Stimulated activated CD4-positive, alpha-beta T cell treated with anti-CD3 and anti-CD28 coated beads, Interleukin-15, amount 100 ng/mL, for 24 hours (primary cell): Measurements from ENCODE around the gene ZCCHC14.
"Not testable (repeated sequence)": the region's sequence is repeated elsewhere in the genome, so short reads cannot be mapped to it uniquely, and the experiment has no call there.

Experiments
- DNase-seq: peaks from one replicate; pipeline ENCODE4 v3.0.0-alpha.2; 2020

Gene ZCCHC14

DNA sequence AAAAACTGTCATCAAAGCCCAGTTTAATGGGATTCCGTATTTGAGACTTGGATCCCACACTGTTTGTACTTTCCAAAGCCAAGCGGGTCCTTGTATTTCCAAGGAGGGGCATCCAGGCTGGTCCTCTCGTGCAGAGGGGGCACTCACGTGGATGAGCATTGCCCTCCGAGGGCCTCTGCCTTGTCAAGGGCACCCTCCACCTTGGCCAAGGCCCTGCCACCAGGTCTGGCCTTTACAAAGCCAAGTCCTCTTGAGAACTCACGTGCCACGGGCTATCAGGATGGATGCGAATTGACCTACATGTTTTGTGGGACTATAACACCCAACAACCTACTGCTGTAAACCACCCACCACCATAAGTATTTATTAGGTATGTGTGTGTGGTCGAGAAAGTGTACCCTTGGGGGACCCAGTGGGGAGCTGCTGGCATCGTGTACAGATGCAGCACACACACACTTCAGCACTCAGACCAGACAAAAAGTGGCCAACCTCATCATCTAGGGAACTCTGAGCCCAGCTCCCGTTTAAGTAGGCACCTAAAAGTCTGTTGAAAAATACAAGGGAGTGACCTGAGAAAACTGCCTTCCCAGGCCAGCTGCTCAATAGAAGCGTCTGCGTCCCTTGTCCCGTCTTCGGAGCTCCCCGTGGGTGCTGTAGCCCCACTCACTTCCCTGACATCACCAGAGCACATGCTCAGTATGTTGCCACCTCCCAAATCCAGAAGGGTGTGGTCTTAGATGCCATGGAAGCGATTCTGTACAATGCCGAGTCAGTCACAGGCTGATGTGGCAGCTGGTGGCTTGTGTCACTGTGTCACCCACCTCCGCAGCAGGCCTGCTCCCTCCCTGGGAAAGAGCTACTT is 87.8 kb downstream of the ZCCHC14 start:
- DNase-seq, result no peak

DNA sequence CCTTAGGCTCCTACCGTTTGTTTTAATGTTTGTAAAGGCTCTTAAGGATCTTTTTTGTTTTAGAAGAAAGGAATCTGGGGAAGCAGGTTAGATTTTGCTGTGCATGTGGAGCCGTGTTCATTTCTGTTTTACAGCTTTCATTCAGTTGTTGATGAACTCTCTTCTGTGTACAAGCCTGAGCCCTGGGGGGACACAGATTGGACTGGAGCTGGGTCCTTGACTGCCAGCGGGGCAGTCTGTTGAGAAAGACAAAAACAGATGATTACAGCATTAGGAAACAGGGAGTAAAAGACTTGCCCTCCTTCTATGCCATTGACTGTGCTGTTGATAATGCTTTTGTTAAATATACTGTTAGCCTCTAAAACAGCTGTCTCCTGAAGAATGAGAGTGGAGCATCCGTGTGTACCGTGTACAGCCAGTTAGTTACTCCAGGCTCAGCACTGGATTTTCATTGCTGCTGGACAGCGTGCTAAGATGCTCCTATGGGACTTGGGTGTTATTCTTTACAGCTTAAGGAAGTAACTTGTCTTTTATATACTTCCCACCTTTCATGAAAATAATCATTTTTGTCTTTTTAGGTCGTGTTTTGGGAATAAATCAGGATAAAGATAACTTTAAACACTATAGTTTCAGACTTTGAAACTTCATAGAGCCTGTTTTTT is 97.5 kb downstream of the ZCCHC14 start:
- no peak for DNase-seq

DNA sequence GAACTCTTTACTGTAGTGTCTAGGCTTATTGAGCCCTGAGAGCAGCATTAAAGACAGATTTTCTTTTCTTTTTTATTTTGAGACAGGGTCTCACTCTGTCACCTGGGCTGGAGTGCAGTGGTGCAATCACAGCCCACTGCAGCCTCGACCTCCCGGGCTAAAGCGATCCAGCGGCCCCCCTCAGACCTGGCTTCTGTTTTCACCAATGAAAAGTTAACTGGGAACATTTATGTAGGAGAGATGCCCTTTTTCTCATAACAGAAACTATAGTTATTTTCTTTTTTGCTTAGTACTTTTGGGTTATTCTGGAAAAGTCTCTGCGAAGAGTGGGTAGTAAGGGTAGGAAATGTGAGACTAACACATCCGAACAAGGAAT is 99.2 kb downstream of the ZCCHC14 start:
- no peak for DNase-seq

DNA sequence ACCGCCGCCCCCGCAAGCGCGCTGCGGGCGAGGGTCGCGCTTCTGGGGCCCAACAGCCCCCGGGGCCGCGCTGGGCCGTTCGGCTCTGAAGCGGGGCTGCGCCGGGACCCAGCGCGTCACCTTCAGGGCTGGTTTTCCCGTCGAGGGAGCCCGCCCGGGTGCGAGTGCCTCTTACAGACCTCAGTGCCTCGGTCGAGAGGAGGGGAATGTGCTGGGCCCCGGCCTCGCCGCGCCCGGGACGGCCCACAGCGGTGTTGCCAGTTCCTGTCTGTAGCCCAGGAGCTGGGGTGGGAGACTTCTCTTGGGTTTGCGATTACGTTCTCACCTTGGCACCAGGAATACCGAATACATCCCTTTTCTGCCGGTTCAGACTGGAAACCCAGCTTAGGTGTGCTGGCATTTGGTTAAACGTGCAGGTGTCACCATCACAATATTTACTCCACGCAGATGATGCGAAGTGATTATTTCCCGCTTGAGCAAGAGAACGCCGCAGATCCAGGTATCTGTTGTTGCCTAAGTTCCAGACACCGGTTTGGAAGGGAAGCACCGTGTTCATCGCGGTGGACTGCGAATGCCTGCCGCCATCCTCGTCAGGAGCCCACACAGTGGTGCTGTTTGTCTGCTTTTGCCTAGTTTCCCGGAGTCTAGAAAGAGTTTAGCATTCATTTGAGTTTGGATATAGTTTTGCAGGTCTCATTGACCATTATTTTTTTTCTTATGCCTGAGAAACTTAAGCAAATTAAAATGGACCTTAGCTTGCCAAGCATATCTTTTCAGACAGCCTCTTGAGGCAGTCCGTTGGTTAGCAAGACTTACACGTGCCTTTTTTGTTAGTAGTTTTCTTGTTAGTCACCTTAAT is 99.8 kb downstream of the ZCCHC14 start:
- DNase-seq, result peak; percentile 63

DNA sequence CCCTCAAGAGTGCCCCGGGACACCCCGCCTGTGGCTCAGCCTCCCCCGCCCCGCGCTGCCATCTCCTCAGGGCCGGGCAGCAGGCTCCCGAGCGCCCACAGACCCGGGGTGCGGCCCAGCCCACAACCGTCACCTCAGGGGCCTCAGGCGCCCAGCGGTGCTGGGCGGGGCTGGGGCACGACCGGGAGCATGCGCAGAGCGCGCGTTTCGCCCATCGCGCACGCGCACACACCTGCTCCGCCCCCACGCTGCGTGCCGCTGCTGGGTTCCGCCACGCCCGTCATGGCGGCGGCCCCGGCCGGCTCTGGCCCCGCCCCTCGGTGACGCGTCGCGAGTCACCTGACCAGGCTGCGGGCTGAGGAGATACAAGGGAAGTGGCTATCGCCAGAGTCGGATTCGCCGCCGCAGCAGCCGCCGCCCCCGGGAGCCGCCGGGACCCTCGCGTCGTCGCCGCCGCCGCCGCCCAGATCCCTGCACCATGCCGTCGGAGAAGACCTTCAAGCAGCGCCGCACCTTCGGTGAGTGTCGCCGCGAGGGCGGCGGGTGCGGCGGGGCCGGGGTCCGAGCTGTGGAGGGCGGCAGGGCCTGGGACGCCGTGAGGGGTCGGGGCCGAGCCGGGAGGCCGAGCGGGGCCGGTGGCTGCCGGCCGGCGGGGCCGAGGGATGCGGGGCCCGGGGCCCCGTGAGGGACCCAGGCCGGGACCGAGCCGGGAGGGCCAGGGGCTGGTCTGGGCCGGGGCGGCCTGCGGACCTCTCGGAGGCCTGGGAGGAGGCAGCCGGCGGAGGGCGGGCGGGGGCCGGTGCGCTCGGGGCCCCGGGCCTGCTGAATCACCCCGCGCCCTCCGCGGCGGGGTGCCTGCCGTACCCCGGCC is 100.6 kb downstream of the ZCCHC14 start, which contains the start of gene MAP1LC3B:
TSS of gene MAP1LC3B (plus strand) at position 387 of the 871 bp plus-strand sequence. CDS start at position 479, 92 bp downstream.
- peak; percentile 96 for DNase-seq

DNA sequence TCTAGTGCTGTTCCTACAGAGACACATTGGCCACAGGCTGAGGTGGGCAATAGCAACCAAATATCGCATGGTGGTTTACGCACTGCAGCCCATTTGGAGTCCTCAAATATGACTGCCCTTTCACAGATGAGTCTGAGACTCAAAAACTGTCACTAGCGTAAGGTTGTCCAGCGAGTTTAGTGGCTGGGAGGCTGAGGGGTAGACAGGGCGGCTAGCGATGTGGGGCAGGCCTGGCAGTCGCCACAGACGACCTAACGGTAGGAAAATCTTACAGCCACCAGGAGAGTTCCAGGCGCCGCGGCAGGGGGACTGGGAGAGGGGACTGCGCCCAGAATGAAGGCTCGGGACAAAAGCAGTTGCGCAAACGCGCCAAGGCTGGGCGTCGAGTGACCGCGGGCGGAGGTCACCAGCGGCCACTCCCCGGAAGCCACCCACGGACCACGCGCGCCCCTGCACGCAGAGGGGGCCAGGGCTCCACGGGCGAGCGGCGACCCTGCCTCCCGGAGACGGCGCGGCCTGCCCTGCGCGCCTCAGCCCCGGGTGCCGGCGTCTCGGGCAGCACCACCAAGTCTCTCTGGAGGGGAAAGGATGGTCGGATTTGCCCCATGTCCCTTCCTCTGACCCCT is 101.4 kb downstream of the ZCCHC14 start:
- DNase-seq, result no peak

DNA sequence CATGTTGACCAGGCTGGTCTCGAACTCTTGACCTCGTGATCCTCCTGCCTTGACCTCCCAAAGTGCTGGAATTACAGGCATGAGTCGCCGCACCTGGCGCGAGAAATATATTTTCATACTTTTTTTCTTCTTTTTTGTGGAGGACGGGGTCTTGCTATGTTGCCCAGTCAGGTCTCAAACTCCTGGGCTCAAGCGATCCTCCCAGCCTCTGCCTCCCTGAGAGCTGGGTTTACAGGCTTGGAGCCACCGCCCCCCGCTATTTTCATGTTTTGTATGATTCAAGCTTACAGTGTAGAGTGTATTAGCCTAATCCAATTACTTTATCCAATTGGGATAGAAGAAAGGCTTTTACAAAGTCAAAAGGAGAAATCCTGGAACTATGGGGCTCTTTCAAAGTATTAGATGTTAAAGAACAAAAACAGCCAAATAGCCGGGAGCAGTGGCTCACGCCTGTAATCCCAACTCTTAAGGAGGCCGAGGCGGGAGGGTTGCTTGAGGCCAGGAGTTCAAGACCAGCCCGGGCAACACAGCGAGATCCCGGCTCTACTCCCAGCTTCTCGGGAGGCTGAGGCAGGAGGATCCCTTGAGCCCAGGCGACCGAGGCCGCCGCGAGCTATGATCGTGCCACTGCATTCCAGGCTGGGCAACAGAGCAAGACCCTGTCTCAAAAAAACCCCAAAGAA is 102.0 kb downstream of the ZCCHC14 start:
- DNase-seq, result no peak

DNA sequence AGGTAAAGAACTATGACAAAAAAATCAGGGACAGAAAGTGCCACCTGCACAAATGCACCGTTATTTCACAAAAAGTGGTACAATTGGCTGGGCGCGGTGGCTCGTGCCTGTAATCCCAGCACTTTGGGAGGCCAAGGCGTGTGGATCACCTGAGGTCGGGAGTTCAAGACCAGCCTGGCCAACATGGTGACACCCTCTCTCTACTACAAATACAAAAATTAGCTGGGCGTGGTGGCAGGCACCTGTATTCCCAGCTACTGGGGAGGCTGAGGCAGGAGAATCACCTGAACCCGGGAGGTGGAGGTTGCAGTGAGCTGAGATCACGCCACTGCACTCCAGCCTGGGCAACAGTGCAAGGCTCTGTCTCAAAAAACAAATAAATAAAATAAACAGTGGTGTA is 102.9 kb downstream of the ZCCHC14 start:
- not testable (repeated sequence) for DNase-seq

DNA sequence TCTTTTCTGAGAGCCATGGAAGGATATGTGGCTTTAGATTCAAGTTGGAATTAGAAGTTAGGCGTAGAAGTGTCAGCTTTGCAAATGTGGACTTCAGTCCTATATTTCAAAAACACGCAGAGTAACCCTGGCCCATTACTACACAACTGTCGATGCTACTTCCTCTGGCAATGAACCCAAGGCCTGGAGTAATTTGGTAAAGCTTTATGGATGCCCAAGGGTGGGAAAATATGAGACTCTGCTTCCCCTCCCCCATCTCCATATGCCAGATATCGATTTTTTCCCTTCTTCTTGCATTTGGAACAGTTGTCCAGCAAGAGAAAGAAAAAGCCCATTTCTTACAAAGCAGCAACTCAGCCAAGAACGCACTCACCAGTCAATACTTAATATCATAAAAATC is 103.6 kb downstream of the ZCCHC14 start:
- no peak for DNase-seq

DNA sequence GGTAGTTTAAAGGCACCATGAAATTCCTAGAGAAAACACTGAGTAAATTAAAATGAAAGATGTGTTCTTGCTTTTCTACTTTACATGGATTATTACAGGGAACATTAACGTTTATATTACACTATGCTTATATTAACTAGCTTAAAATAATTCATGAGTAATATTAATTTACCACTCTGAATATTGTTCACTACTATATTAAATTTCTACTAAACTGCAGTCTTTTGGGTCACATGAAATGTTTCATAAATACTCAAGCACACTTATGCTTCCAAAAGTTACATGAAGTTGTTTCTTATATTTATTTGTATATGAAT is 104.0 kb downstream of the ZCCHC14 start:
- DNase-seq, result no peak

DNA sequence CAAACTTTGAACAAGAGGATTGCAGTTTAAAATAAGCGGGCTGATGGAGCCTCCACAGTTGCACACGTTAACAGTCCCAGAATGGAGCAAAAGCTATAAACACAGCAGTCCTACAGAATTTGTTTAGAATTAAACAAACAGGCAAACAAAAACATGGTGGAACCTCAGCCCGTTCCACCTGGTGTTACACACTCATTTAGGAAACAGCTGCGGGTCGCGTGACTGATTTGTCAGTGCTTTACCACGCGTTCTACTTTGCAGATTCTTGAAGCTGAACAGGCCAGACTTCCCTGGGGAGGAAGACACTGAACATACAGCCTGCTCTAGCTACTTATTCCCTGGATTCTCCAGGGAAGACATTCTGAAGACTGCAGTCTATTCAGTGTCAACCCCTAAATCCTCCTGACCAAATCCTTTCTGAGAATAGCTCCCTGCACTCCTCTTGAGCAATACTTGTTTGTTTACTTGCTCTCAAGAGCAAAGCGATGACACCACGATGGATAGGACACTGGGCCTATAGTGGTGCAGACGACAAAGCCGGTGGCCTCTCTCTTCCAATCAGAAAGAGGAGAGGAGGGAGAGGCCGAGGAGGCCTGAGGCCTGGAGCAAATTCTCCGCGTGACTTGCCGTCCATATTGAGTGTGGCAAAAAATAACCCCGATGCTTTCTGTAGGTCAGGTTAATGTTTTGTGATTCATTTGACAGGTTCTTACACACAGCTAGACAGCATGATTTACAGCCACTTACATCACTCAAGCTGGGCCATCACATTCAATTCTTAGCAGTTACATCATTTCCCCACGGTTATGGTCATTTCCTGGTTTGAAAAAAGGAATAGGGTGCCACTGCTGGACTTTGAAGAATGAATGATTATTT is 104.6 kb downstream of the ZCCHC14 start:
- peak; percentile 87 for DNase-seq

DNA sequence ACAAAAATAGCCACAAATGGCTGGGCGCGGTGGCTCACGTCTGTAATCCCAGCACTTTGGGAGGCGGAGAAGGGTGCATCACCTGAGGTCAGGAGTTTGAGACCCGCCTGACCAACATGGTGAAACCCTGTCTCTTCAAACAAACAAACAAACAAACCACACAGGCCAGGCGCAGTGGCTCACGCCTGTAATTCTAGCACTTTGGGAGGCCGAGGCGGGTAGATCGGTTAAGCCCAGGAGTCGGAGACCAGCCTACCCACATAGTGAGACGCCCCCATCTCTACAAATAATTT is 108.0 kb downstream of the ZCCHC14 start:
- DNase-seq, result not testable (repeated sequence)

DNA sequence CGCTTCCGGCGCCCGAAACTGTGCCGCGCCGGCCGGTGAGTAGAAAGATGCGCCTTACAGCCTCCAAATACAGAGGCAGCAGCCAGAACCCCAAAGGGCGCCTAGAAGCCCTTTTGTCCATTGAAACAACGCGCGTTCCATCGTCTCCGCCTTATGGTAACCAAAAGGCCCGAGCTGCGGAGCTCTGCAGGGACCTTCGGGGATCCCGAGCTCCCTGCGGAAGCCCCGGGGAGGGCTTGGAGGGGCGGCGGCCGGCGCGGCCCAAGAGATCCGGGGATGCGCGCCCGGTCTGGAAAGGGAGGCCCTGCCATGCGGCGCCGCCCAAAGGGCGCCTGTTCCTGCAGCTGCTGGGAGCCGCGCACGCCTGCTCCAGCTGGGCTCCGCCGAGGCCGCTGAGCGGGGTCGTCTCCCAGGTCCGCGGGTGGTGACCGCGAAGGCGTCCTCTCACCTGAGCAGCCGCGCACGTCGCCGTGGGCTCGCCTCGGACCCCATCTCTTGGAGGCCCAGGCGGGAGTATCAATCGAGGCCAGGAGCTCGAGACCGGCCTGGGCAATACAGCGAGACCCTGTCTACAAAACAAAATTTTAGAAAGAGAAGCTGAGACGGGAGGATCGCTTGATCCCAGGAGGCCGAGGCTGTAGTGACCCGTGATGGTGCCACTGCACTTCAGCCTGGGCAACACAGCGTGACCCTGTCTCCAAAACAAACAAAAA is 108.5 kb downstream of the ZCCHC14 start:
- peak; percentile 66 for DNase-seq

DNA sequence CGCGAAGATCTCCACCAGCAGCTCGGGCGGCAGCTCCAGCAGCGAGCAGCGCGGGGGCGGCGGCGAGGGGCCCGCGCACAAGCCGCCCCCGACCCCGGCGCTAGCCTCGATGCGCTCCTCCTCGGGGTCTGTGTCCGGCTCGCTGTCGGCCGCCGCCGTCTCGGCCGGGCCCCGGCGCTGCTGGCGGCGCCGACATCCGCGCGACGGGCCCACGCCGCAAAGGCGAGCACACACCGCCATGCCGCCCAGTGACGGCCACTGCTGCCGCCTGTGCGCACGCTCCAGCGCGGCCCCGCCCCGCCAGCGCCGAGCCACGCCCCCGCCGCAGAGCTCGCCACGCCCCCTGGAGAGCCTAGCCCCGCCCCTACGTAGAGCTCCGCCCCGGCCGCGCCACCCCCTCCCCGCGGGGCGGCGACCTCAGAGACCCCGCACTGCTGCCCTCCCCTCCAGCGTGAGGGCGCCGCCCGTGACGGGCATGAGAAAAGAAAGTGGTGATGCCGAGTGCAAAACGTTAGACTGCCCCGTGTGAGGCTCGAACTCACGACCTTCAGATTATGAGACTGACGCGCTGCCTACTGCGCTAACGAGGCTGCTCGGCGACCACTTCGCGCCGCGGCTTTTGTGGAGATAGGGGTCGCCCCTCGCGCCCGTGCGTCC is 109.2 kb downstream of the ZCCHC14 start, which contains the start of gene FBXO31:
TSS of gene FBXO31 (minus strand) at position 272 of the 657 bp plus-strand sequence. CDS start at position 240, 32 bp downstream.
- peak; percentile 93 for DNase-seq

DNA sequence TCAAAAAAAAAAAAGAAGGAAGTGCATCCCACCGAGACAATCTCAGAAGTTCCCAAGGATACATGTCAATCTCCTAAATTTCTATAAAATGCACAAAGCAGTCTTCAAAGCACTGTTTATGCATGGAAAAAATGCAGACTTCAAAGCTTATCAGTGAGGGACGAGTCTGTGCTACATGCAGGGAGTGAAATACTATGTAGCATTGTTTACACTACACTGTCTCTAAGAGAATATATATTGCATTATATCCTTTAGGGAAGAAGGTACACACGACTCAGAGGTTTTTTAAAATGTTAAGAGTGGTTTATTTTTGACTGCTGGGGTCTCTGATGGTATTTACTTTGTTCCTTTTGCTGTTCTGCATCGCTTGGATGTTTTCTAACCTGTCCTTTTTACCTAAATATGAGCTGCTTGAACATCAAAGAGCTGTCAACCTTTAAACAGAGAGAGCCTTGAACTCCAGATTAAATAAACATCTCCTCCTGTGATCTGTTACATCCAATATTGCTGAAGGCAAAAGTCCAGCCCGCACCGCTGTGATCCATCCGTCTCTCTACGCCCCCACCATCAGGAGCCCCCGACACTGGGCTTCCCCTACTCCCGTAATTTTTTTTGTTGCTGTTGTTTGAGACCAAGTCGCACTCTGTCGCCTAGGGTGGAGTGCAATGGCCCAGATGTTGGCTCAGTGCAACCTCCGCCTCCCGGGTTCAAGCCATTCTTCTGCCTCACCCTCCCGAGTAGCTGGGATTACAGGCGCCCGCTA is 110.6 kb downstream of the ZCCHC14 start:
- no peak for DNase-seq

DNA sequence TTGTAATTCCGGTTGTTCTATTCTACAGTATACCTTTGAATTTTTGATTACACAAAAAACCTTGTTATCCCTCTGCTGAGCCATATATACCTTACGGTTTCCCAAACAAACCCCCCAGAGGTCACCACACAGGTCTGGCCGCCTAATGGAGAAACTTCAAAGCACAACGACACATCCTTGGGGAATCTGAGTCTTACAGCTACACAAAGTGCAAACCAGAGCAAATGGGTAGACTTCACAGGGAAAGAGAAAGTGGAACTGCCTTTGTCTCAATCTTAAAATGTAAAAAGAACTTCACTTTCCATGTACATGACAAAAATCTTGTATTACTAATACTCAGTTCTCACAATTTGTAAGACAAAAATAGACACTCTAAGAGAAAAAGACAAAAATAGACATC is 111.9 kb downstream of the ZCCHC14 start:
- DNase-seq, result no peak

DNA sequence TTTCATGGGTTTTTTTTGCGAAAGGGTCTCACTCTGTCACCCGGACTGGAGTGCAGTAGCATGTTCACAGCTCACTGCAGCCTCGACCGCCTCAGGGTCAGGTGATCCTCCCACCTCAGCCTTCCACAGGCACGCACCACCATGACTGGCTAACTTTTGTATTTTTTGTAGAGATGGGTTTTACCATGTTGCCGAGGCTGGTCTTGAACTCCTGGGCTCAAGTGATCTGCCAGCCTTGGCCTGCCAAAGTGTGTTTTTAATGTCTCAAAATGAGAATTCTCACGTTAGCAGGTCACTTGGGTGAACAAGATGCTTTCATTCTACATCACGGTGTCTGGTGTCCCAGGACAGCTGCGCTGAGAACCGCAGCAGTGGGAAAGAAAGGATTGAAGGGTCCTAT is 112.4 kb downstream of the ZCCHC14 start:
- no peak for DNase-seq

DNA sequence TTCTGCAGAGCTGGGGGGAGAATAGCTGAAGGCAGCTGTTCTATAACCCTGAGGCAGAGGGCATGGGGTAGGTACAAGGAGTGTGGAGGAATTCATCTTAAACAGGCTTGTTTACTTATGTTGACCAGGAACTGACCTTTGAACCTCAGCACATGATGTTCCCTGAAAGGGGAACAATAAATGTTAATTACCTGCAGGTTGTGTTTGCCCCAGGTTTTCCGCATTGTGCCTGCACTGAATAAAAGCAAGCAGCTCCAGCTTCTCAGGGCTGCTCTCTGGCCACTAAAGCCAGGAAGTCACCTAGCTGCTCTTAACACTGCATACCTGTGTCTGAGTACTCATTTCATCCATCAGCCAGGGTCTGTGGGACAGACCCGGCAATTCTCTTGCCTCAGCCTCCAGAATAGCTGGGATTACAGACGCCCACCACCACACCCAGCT is 113.5 kb downstream of the ZCCHC14 start:
- DNase-seq, result not testable (repeated sequence)
